Measurements from ENCODE around the gene BAHD1.

BAHD1 gene

GRCh38 chr15:40465939-40466338, 25.2 kb downstream of the BAHD1 start:
- H3K27ac ChIP-seq (replicated peaks), result no peak overlapping the region
- no peaks in the 10 kb centered on the region for H3K27me3 ChIP-seq (ENCODE audit: insufficient read depth, poor library complexity, severe bottlenecking)
- H3K4me3 ChIP-seq (replicated peaks; ENCODE audit: insufficient read depth, low read length), result no peak overlapping the region
- no peak for TF ChIP-seq CTCF (IDR thresholded peaks at IDR 0.05; ENCODE audit: insufficient read depth, low read length)
- TF ChIP-seq SPI1 (IDR thresholded peaks at IDR 0.05; ENCODE audit: borderline replicate concordance, low read depth), result no peak
- TF ChIP-seq REST (IDR thresholded peaks at IDR 0.05; ENCODE audit: insufficient replicate concordance, low read depth), result no peak
- no peak for TF ChIP-seq POLR2AphosphoS5 (IDR thresholded peaks at IDR 0.05; ENCODE audit: low read depth)
- TF ChIP-seq GABPA (IDR thresholded peaks at IDR 0.05; ENCODE audit: low read depth), result no peak
- no peak for DNase-seq (ENCODE audit: low read depth in 1 of 2, low spot score in 1 of 2)

- no peak overlapping the region for H3K27ac ChIP-seq (replicated peaks)
- no peak overlapping the region for H3K4me3 ChIP-seq (replicated peaks; ENCODE audit: insufficient read depth, low read length)
- peak; percentile 60; the same call in 1 of the 2 replicates for TF ChIP-seq SPI1 (IDR thresholded peaks at IDR 0.05; ENCODE audit: borderline replicate concordance, low read depth)
- no peak for TF ChIP-seq GABPA (IDR thresholded peaks at IDR 0.05; ENCODE audit: low read depth)
- no peak for DNase-seq (ENCODE audit: low read depth in 1 of 2, low spot score in 1 of 2)
- H3K27me3 ChIP-seq (ENCODE audit: insufficient read depth, poor library complexity, severe bottlenecking), result no peaks in the 10 kb centered on the region
Observed at GRCh38 chr15:40466426-40467260, 25.9 kb downstream of the BAHD1 start.

GRCh38 chr15:40467261-40467615, 26.5 kb downstream of the BAHD1 start:
- no peak for DNase-seq (ENCODE audit: low read depth in 1 of 2, low spot score in 1 of 2)
- Histone ChIP-seq H3K27ac (replicated peaks) (no peak overlapping the region), H3K27me3 (ENCODE audit: insufficient read depth, poor library complexity, severe bottlenecking) (no peaks in the 10 kb centered on the region), H3K4me3 (replicated peaks; ENCODE audit: insufficient read depth, low read length) (no peak overlapping the region)
- no peak for TF ChIP-seq CTCF (IDR thresholded peaks at IDR 0.05; ENCODE audit: insufficient read depth, low read length)
- TF ChIP-seq SPI1 (IDR thresholded peaks at IDR 0.05; ENCODE audit: borderline replicate concordance, low read depth), result no peak
- no peak for TF ChIP-seq REST (IDR thresholded peaks at IDR 0.05; ENCODE audit: insufficient replicate concordance, low read depth)
- no peak for TF ChIP-seq POLR2AphosphoS5 (IDR thresholded peaks at IDR 0.05; ENCODE audit: low read depth)
- no peak for TF ChIP-seq GABPA (IDR thresholded peaks at IDR 0.05; ENCODE audit: low read depth)

- no peak overlapping the region for H3K27ac ChIP-seq (replicated peaks)
- DNase-seq (ENCODE audit: low read depth in 1 of 2, low spot score in 1 of 2), result peak in 1 of 2 experiments; percentile 53
- no peak overlapping the region for H3K4me3 ChIP-seq (replicated peaks; ENCODE audit: insufficient read depth, low read length)
- H3K27me3 ChIP-seq (ENCODE audit: insufficient read depth, poor library complexity, severe bottlenecking), result no peaks in the 10 kb centered on the region
- TF ChIP-seq SPI1 (IDR thresholded peaks at IDR 0.05; ENCODE audit: borderline replicate concordance, low read depth) (peak; percentile 95), GABPA (IDR thresholded peaks at IDR 0.05; ENCODE audit: low read depth) (no peak)
Observed at GRCh38 chr15:40468898-40469331, 28.2 kb downstream of the BAHD1 start.
